DOHH2 (cell line): Measurements from ENCODE around the gene PLVAP.

Source experiments
- CTCF ChIP-seq: fragments of 200-600 bp; sonication (generic); IDR thresholded peaks from one replicate; pipeline ENCODE4 v1.5.1; 2014; ENCODE audit warnings: antibody characterized with exemption, mild to moderate bottlenecking, low read depth, low read length; ENCODE audit not compliant: poor library complexity, severe bottlenecking
- EZH2phosphoT487 ChIP-seq: fragments of 200-600 bp; sonication (generic); IDR thresholded peaks from 2 replicates; pipeline ENCODE4 v1.6.1; 2017; ENCODE audit warnings: borderline replicate concordance, mild to moderate bottlenecking, antibody characterized with exemption, low read length, moderate library complexity, mixed read lengths

DNA sequence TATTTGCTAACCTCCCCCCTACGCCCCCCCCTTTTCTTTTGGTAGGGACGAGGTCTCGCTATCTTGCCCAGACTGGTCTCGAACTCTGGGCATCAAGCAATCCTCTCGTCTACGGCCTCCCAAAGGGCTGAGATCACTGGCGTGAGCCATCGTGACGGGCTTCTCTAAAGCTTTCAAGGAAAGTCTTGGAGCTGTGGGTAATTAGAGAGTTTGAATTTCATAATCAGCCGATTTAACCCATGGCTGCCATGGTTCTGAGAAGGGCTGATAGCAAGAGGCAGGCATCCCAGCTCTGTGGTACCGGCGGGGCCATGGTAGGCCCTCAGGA is 73.2 kb downstream of the PLVAP start:
- TF ChIP-seq CTCF (no peak), EZH2phosphoT487 (no peak)
